ENCODE results near the gene RALGPS2. TPM values are rescaled to one million over a fixed set of nuclear protein-coding genes. Genes with fewer than 3 reads are reported as not detected.

RALGPS2 gene
- polyA plus RNA-seq, result 1 to 10 TPM; 1.5 to 7.3 (median 1.9) TPM

- peak within 1 kb of the TSS; percentile 61 for H3K27ac ChIP-seq (ENCODE audit: low read depth, low read length)
- WGBS, 3 donors, result 1 to 2% (median 1%) methylated on average over 75 to 89 of the region's 90 CpGs
Observed at GRCh38 chr1:178724728-178725465, at the start of gene RALGPS2. TSS of gene RALGPS2 (plus strand) at chr1:178725244. CDS start at chr1:178776765, 51,521 bp downstream.

GRCh38 chr1:178679237-178679636 lies 45.8 kb upstream of the RALGPS2 start:
- 83 to 90% (median 87%) methylated on average over 2 of the region's 2 CpGs for WGBS, 3 donors
- no peak overlapping the region for H3K27ac ChIP-seq (ENCODE audit: low read depth, low read length)

- WGBS, 3 donors, result 26 to 35% (median 34%) methylated on average over 2 of the region's 2 CpGs
- H3K27ac ChIP-seq (ENCODE audit: low read depth, low read length), result no peak overlapping the region
Observed at GRCh38 chr1:178682429-178682828, 42.6 kb upstream of the RALGPS2 start.

- no peak overlapping the region for H3K27ac ChIP-seq (ENCODE audit: low read depth, low read length)
- 73 to 84% (median 81%) methylated on average over 2 of the region's 2 CpGs for WGBS, 3 donors
Observed at GRCh38 chr1:178682886-178683285, 42.2 kb upstream of the RALGPS2 start.

- no peak overlapping the region for H3K27ac ChIP-seq (ENCODE audit: low read depth, low read length)
- WGBS, 3 donors, result 90 to 97% (median 91%) methylated on average over 2 of the region's 2 CpGs
Observed at GRCh38 chr1:178683291-178683690, 41.8 kb upstream of the RALGPS2 start.

- H3K27ac ChIP-seq (ENCODE audit: low read depth, low read length), result no peak overlapping the region
- WGBS, 3 donors, result 97 to 98% (median 97%) methylated on average over 5 of the region's 5 CpGs
Observed at GRCh38 chr1:178684111-178684510, 40.9 kb upstream of the RALGPS2 start.

GRCh38 chr1:178684542-178685000 lies 40.5 kb upstream of the RALGPS2 start:
- H3K27ac ChIP-seq (ENCODE audit: low read depth, low read length), result no peak overlapping the region
- WGBS, 3 donors, result 91 to 100% (median 96%) methylated on average over 1 of the region's 1 CpG

GRCh38 chr1:178686407-178686806 lies 38.6 kb upstream of the RALGPS2 start:
- H3K27ac ChIP-seq (ENCODE audit: low read depth, low read length), result no peak overlapping the region
- 88 to 96% (median 94%) methylated on average over 1 of the region's 1 CpG for WGBS, 3 donors

GRCh38 chr1:178688244-178688643 lies 36.8 kb upstream of the RALGPS2 start:
- WGBS, 3 donors, result 33 to 81% (median 48%) methylated on average over 2 of the region's 2 CpGs
- H3K27ac ChIP-seq (ENCODE audit: low read depth, low read length), result no peak overlapping the region

GRCh38 chr1:178689769-178690168 lies 35.3 kb upstream of the RALGPS2 start:
- H3K27ac ChIP-seq (ENCODE audit: low read depth, low read length), result no peak overlapping the region
- WGBS, 3 donors, result 33 to 51% (median 44%) methylated on average over 2 of the region's 2 CpGs

GRCh38 chr1:178690496-178690895 lies 34.5 kb upstream of the RALGPS2 start:
- no peak overlapping the region for H3K27ac ChIP-seq (ENCODE audit: low read depth, low read length)
- WGBS, 3 donors, result 69 to 73% (median 70%) methylated on average over 5 of the region's 5 CpGs

- 69 to 95% (median 77%) methylated on average over 5 of the region's 5 CpGs for WGBS, 3 donors
- H3K27ac ChIP-seq (ENCODE audit: low read depth, low read length), result no peak overlapping the region
Observed at GRCh38 chr1:178692564-178693327, 32.3 kb upstream of the RALGPS2 start.

GRCh38 chr1:178693366-178693765 lies 31.7 kb upstream of the RALGPS2 start:
- no peak overlapping the region for H3K27ac ChIP-seq (ENCODE audit: low read depth, low read length)
- WGBS, 3 donors, result 61 to 74% (median 65%) methylated on average over 2 of the region's 2 CpGs

GRCh38 chr1:178694923-178695525 lies 30.0 kb upstream of the RALGPS2 start:
- WGBS, 3 donors, result 79 to 88% (median 82%) methylated on average over 2 of the region's 2 CpGs
- no peak overlapping the region for H3K27ac ChIP-seq (ENCODE audit: low read depth, low read length)

- no peak overlapping the region for H3K27ac ChIP-seq (ENCODE audit: low read depth, low read length)
- 50 to 88% (median 67%) methylated on average over 2 of the region's 2 CpGs for WGBS, 3 donors
Observed at GRCh38 chr1:178702146-178702545, 22.9 kb upstream of the RALGPS2 start.

GRCh38 chr1:178704833-178705232 lies 20.2 kb upstream of the RALGPS2 start:
- 62 to 86% (median 70%) methylated on average over 1 of the region's 1 CpG for WGBS, 3 donors
- H3K27ac ChIP-seq (ENCODE audit: low read depth, low read length), result no peak overlapping the region

- H3K27ac ChIP-seq (ENCODE audit: low read depth, low read length), result no peak overlapping the region
- 39 to 60% (median 42%) methylated on average over 2 of the region's 2 CpGs for WGBS, 3 donors
Observed at GRCh38 chr1:178706432-178706831, 18.6 kb upstream of the RALGPS2 start.

GRCh38 chr1:178713259-178713658 lies 11.8 kb upstream of the RALGPS2 start:
- no peak overlapping the region for H3K27ac ChIP-seq (ENCODE audit: low read depth, low read length)
- 12 to 68% (median 15%) methylated on average over 2 of the region's 2 CpGs for WGBS, 3 donors

- WGBS, 3 donors, result 95 to 98% (median 97%) methylated on average over 4 of the region's 4 CpGs
- no peak overlapping the region for H3K27ac ChIP-seq (ENCODE audit: low read depth, low read length)
Observed at GRCh38 chr1:178714453-178714852, 10.6 kb upstream of the RALGPS2 start.
